WI38 (cell line): ENCODE results near the gene PIK3CD.

Source experiments
- H3K4me3 ChIP-seq: 2 replicates; pipeline ENCODE4 v1.5.1; 2011; ENCODE audit warnings: low read depth, mild to moderate bottlenecking, control low read depth, low read length
- CTCF ChIP-seq: IDR thresholded peaks from 2 replicates; pipeline ENCODE4 v1.5.1; 2012; ENCODE audit warnings: low read depth, mild to moderate bottlenecking, control low read depth, low read length

PIK3CD gene

GRCh38 chr1:9690440-9691107 is 39.0 kb downstream of the PIK3CD start:
- TF ChIP-seq CTCF: no peak
- H3K4me3 ChIP-seq: peak overlapping the region; percentile 63

- H3K4me3 ChIP-seq: peak overlapping the region; percentile 63
- TF ChIP-seq CTCF: no peak
These were observed 39.5 kb downstream of the PIK3CD start for GRCh38 chr1:9691108-9691445.

GRCh38 chr1:9691691-9692090 is 40.2 kb downstream of the PIK3CD start:
- H3K4me3 ChIP-seq: no peak overlapping the region
- no peak for TF ChIP-seq CTCF

GRCh38 chr1:9696793-9697192 is 45.3 kb downstream of the PIK3CD start:
- no peak overlapping the region for H3K4me3 ChIP-seq
- no peak for TF ChIP-seq CTCF

- no peak overlapping the region for H3K4me3 ChIP-seq
- no peak for TF ChIP-seq CTCF
These were observed 47.8 kb downstream of the PIK3CD start for GRCh38 chr1:9699361-9699760.

- no peak for TF ChIP-seq CTCF
- H3K4me3 ChIP-seq: no peak overlapping the region
These were observed 48.8 kb downstream of the PIK3CD start for GRCh38 chr1:9700340-9700739.

- no peak for TF ChIP-seq CTCF
- H3K4me3 ChIP-seq: no peak overlapping the region
These were observed 50.1 kb downstream of the PIK3CD start for GRCh38 chr1:9701665-9702064.
